Upper lobe of right lung (tissue), 1 donor: ENCODE data around the gene MOV10L1. TPM values are rescaled to one million over a fixed set of nuclear protein-coding genes. Genes with fewer than 3 reads are reported as not detected.

Experiments used
- ATAC-seq: fragments of 200-7000 bp; cut with Tn5 transposase; one replicate; pipeline ENCODE4 v1.9.1; 2020; ENCODE audit warnings: mild to moderate bottlenecking, moderate library complexity
- DNase-seq: peaks from one replicate; pipeline ENCODE4 v3.0.0-alpha.2; 2020
- H3K27ac ChIP-seq: fragments of 200-600 bp; one replicate; pipeline ENCODE4 v1.8.0; 2022
- H3K27me3 ChIP-seq: fragments of 200-600 bp; one replicate; pipeline ENCODE4 v1.8.0; 2022; ENCODE audit warnings: mild to moderate bottlenecking
- H3K36me3 ChIP-seq: fragments of 200-600 bp; one replicate; pipeline ENCODE4 v1.8.0; 2022
- H3K4me1 ChIP-seq: fragments of 200-600 bp; one replicate; pipeline ENCODE4 v1.8.0; 2022
- H3K4me3 ChIP-seq: fragments of 200-600 bp; one replicate; pipeline ENCODE4 v1.8.0; 2022; ENCODE audit warnings: mild to moderate bottlenecking
- H3K9me3 ChIP-seq: fragments of 200-600 bp; one replicate; pipeline ENCODE4 v1.8.0; 2022
- CTCF ChIP-seq: fragments of 200-600 bp; IDR thresholded peaks from one replicate; pipeline ENCODE4 v1.8.0; 2022; ENCODE audit warnings: antibody characterized with exemption
- intact Hi-C: fragments of 100-400 bp; cut with DNase I; formaldehyde crosslinking; loops from one replicate; pipeline ENCODE4 v1.11.0; 2022
- total RNA-seq: library from RNA; stranded (reverse); fragmentation: NEBNext Ultra II Directional; extraction: Animal tissue kit (Norgen Biotek cat#: 25700); gene quantifications from one replicate; pipeline ENCODE4 v1.2.1, GENCODE V29; 2021
- donor health status: DM: no; HTN: yes; CAD: no; lungs with severe emphysema.

The MOV10L1 gene
- total RNA-seq, 1 donor from 2014 or later, result 1.2 TPM

GRCh38 chr22:50118129-50118528 is 28.3 kb downstream of the MOV10L1 start:
- Histone ChIP-seq H3K36me3 (no peaks in the 10 kb centered on the region), H3K9me3 (peaks cover 6% of the 10 kb centered on the region), H3K4me3 (no peak overlapping the region), H3K27me3 (no peaks in the 10 kb centered on the region), H3K4me1 (peaks cover 7% of the 10 kb centered on the region), H3K27ac (no peak overlapping the region)
- no peak for TF ChIP-seq CTCF
- no peak for DNase-seq
- no peak for ATAC-seq
- intact Hi-C loops, result no loop called here

- no peak for DNase-seq
- peaks cover 7% of the 10 kb centered on the region for H3K4me1 ChIP-seq
- intact Hi-C loops, result no loop called here
- H3K4me3 ChIP-seq, result no peak overlapping the region
- TF ChIP-seq CTCF, result no peak
- H3K27ac ChIP-seq, result no peak overlapping the region
- no peaks in the 10 kb centered on the region for H3K27me3 ChIP-seq
- peaks cover 12% of the 10 kb centered on the region for H3K9me3 ChIP-seq
- ATAC-seq, result peak; percentile 23
- no peaks in the 10 kb centered on the region for H3K36me3 ChIP-seq
Measured at GRCh38 chr22:50118557-50119168, 28.9 kb downstream of the MOV10L1 start.

GRCh38 chr22:50119169-50119767 is 29.5 kb downstream of the MOV10L1 start:
- DNase-seq, result no peak
- no peaks in the 10 kb centered on the region for H3K36me3 ChIP-seq
- no peak overlapping the region for H3K4me3 ChIP-seq
- H3K9me3 ChIP-seq, result peaks cover 12% of the 10 kb centered on the region
- peaks cover 7% of the 10 kb centered on the region for H3K4me1 ChIP-seq
- H3K27ac ChIP-seq, result no peak overlapping the region
- no peak for ATAC-seq
- intact Hi-C loops, result no loop called here
- no peak for TF ChIP-seq CTCF
- no peaks in the 10 kb centered on the region for H3K27me3 ChIP-seq

GRCh38 chr22:50119768-50120251 is 30.0 kb downstream of the MOV10L1 start:
- TF ChIP-seq CTCF, result no peak
- no peak overlapping the region for H3K27ac ChIP-seq
- DNase-seq (no peak), ATAC-seq (no peak)
- H3K4me1 ChIP-seq, result peaks cover 7% of the 10 kb centered on the region
- intact Hi-C loops, result no loop called here
- peaks cover 12% of the 10 kb centered on the region for H3K9me3 ChIP-seq
- H3K27me3 ChIP-seq, result no peaks in the 10 kb centered on the region
- H3K4me3 ChIP-seq, result no peak overlapping the region
- no peaks in the 10 kb centered on the region for H3K36me3 ChIP-seq

GRCh38 chr22:50121202-50121740 is 31.5 kb downstream of the MOV10L1 start:
- Histone ChIP-seq H3K36me3 (no peaks in the 10 kb centered on the region), H3K4me3 (no peak overlapping the region), H3K4me1 (peaks cover 7% of the 10 kb centered on the region), H3K9me3 (peaks cover 12% of the 10 kb centered on the region), H3K27me3 (no peaks in the 10 kb centered on the region), H3K27ac (no peak overlapping the region)
- ATAC-seq (no peak), DNase-seq (no peak)
- no peak for TF ChIP-seq CTCF
- intact Hi-C loops, result no loop called here
